Retina (tissue), 1 donor: Measurements from ENCODE around the gene ZNF597.
A peak's percentile ranks its signal among the peaks of the same experiment; 100 is the strongest.

Experiments used
- DNase-seq: peaks from one replicate; pipeline ENCODE4 v3.0.0-alpha.2; 2016

ZNF597 gene

DNA sequence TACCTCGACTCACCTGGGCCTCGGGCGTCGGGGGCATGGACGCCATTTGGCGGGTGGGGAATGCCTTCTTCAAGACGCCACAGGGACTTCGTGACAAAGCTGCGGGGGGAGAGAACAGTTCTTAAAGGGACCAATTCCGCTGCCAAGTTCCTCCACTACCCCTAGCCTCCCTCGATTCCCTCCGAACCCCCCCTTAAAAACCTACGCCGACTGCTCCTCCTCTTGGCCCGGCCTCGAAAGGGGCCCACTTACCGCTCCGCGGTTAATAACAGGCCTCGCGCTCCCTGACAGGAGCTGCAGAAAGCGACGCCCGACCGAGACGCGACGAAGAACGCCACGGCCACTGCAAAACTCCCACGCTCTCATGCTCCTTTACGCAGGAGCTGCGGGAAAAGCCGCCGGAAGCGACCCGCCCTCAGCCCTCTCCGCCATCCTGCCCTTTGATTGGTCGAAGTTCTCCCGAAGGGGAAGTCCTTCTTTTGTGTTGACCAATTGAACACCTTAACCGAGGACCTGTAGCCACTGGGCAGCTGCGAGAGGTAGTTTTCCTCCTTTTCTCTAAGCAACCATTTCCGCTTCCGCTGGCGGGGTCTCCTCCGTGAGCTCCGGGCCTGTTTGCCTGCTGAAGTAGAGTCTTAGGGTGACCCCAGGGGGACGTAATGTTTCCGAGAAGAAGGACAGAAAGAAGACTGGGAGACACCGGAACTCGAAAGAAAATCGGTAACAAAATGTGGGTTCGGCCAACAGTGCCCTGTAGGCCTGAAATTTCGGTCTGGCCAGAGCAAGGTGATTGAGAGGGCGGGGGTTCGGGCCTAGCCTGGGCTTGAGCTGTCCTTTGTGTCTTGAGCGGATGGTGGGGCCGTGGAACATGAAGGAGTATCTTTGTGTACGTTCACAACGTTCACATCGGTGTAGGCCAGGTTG, at the start of gene ZNF597, which contains the start of gene NAA60:
ZNF597 (minus strand) TSS at position 397 of the 924 bp plus-strand sequence; CDS start at position 46, 351 bp downstream.
NAA60 (plus strand) TSS at position 573 of the 924 bp plus-strand sequence. CDS start 32,548 bp downstream, outside the sequence.
- peak; percentile 79 for DNase-seq

DNA sequence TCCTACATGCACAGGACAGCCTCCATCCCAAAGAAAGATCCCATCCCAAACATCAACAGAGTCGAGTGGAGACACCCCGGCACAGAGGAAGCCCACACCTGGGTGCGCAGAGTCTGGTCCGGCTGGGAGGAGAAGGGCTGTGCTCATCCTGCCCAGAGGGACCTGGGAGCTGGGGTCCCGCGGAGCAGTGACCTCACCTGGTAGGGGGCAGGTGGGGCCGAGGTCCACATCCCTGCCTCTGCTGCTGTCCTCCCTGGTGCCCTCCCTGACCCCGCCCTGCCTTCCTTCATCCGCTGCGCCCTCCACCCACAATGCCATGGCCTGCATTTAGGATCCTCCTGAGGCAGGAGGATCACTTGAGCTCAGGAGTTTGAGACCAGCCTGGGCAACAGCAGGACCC, 49.1 kb upstream of the ZNF597 start:
- no peak for DNase-seq

DNA sequence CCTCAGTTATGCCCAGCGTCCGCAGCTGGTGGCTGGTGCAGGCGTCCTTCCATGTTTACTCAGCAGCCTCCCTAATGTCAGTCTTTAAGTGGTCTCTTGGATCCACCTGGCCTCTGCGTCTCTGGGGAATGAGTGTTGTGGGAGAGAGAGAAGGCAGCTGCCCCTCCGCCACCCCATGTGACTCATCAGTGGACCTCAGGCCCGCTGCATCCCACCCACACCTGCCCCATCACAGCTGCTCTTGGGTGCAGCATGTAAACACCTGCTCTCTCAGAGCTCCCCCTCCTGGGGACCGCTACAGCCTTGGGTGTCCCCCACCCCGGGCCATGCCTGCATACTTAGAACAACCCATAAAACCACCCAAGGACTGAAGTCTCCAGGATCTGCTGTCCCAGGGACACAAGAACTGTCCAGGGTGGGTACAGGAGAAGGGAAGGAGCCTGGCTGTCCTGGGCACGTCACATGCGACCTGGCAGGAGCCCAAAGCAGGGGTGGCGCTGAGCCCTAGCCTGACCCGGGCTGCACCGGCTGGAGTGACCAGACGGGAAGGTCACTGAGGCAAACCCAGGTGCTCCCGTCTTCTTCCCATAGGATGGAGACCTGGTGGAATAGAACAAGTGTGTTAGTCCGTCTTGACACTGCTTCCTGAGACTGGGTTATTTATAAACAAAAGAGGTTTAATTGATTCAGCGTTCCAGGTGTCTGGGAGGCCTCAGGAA, 47.8 kb upstream of the ZNF597 start:
- no peak for DNase-seq

DNA sequence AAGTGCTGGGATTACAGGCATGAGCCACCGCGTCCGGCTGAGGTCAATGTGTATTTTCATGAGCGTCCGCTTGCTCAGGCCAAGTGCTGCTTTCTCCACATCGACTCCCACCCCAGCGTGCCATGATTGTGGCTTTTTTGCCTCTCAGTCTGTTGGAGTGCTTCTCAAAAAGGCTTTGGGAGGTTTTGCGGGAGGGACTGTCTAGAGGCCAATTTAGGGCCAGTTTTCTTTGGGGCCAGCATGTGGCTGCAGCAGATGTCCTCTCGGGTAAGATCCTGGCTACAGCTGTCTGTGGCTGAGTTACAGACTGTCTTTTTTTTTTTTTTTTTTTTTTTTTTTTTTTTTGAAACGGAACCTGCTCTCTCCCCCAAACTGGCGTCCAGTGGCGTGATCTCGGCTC, 45.5 kb upstream of the ZNF597 start:
- no peak for DNase-seq

DNA sequence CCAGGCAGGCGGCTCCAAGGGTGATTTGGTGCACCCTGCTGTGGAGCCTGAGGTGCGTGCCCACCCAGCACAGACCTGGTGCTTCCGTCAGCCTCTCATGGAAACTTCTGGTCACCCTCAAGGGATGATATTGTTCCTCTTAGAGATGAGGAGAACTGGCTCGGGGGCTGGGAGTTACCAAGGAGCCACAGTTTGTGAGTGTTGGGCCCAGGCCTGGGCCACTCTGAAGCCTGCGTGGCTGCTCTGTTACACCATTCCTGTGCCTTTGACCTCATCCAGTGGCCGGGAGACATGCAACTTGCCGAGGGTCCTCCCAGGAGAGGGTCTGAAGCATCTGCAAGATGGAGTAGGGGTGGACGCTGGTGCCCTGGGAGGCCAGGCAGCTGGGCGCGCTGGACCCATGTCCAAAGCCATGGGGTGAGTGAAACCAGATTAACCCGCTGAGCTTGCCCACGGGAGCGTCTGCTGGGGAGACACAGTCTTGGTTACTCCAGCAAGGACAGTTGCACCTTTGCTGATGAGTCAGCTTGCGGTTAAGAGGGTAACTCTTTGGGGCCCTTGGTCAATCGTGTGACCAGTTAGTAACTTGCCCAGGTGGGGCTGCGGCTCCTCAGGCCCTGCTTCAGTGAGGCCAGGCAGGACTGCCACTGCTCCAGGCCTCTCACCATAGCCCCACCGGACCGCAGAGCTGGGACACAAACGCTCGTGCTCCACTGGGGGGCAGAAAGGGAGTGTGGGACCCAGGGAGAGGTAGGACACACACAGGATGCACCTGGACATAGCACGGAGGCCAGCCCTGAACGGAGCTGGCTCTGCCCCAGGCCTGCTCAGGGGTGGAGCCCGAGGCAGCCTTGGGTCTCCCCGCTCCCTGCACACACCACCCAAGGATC, 44.5 kb upstream of the ZNF597 start:
- no peak for DNase-seq

DNA sequence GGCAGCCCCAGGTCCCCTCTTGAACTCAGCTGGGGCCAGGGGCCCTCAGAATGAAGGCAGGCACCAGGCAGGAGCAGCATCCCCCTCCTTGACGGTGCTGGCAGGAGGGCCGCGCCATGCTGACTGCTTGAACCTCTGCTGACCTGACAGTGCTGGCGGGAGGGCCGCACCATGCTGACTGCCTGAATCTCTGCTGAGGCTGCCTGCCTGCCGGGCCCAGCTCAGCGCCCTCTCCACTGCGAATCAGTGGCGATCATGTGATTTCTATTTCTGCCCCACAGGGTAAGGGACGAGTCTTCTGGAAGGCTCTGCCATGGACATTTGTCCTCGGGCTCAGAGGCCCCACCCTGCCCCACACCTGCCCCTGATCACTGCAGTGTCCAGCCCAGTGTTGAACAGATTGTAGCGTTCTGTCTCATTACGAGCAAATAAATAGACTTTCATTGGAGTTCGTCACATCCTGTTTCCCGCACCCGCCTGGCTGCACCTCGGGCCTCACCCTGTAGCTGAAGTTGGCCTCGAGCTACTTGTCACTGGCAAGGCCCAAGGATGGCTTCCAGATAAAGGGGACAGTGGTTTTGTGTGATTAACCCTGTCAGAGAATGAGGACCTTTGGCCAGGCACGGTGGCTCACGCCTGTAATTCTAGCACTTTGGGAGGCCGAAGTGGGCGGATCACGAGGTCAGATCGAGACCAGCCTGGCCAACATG, 43.4 kb upstream of the ZNF597 start:
- DNase-seq = no peak

DNA sequence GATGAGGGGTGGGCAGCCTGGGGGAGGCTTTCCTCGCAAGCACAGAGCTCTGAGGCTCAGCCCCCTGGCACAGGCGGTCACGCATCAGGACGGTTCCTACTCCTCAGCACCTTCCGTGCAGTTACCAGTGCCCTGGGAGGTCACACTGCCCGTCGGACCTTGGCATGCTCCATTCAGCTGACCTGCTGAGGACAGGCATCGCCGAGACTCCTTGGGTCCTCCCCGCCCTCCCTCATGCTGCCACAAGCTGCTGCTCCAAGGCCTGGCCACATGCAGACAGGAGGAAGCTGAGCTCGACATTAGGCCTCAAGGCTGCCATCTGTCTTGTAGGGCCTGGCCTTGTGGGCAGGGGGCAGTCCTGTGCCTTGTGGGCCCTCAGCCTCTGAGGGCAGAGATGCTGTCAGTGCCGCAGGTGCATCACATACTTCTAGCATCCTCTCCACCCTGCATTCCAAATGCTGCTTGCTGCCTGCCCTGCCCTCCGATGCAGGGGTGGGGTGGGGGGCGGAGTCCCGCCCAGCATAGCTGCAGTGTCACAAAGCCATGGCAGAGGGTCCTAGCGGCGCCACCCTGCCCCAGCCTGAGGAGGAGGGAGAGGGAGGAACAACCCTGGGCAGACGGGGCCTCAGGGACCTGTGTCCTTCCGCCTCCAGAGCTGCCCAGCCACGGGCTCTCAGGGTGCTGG, 42.7 kb upstream of the ZNF597 start:
- no peak for DNase-seq

DNA sequence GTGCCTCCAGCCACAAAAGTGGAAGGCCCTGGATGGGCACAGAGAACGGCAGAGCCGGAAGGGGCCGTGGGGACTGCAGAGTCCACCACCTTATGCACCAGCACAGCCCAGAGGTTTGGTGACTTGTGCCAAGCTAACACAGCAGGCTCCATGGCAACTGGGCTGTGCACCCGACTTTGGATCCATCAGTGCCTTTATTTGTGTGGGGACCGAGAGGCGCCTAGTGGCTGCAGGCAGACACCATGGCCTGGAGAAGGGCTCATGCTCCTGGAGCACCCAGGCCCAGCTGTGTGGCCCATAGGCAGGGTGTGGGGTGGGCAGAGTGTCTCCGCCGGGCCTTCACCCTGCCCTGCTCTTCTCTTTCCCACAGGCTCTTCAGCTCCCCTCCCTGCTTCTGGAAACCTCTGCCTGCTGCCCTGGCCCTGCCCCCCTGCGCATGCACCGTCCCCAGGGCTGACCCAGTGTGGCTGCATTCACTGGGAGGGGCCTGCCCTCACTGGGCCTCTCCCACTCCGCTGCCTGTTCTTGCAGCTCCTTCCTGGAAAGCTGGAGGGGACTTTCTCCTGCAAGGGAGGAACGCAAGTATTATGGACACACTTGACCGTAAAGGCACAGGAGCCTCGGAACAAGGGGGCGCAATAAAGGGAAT, 41.9 kb upstream of the ZNF597 start:
- DNase-seq = no peak

DNA sequence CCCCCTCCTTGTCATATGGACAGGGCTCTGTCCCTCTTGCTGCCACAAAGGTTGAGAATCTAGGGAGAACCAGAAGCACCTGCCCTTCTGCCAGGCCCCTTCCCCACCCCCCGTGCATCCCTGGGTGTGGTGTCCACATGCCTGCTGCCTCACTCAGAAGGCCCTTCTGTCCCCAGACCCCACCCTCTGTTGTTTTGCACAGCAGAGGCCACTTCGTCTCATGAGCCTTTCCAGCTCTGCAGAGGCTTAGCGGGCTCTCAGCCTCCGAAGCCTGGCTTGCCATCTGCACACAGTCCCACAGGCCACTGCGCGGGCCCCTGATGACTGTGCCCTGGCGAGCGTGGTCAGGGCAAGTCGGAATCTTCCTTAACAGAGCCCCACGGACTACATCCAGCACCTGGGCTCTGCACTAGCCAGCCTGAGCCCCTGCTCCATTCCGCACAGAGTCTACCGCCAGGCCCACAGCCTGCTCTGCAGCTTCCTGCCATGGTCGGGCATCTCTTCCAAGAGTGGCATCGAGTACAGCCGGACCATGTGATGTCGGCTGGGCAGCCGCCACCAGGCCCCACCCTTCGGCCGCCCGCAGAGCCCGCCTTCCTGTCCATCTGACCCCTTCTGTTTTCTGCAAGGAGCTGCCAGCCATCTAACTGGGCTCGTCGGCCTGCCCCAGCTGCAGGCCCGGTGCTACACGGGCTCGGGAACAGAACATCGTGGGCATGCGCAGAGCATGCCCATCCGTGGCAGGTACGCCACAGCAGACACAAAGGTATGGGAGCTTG, 41.2 kb upstream of the ZNF597 start:
- no peak for DNase-seq

- DNase-seq = no peak
Measured at GRCh38 chr16:3482659-3483241, 39.4 kb upstream of the ZNF597 start.

DNA sequence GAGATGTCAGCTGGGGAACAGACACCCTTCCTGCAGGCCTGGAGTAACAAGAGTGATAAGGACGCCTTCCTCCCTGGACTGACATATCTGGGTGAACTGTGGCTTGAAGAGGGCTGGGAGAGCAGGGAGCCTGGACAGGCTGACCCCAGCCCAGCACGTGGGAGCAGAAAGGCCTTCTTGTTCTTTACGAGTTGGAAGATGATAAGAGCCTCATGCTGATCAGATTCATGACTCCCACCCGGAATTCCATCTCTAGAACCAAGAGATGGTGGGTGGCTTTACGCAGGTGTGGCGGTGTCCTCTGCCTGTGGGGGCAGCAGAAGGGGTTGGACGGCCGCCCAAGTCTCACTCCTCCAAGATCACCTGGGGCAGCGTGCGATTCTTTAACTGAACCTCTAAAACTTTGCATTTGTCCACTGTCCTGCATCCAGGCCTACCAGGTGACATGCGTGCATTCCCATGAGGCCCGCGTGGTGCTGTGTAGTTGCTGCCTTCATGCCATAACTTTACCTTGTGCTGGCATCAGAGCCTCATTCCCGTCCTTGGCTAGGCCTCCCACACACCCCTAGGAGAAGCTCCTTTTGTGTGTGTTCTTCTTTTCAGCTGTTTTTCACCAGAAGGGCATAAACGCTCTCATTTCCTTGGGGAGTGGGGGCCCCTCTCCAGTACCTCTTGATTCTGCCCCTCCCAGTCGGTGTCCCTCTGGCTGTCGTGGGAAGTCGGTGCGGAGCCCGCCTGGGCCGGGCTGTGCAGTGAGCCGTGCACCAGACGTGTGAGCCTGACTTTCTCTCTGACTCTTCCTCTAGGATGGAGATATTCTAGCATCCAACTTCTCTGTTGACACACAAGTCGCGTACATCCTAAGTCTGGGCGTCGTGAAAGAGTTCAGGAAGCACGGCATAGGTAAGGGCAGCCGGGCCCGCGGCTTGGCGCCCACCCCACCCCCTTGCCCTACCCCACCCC, 38.7 kb upstream of the ZNF597 start:
- no peak for DNase-seq

- DNase-seq = no peak
Measured at GRCh38 chr16:3480901-3481695, 37.8 kb upstream of the ZNF597 start.

- no peak for DNase-seq
Measured at GRCh38 chr16:3479654-3480216, 36.4 kb upstream of the ZNF597 start.

DNA sequence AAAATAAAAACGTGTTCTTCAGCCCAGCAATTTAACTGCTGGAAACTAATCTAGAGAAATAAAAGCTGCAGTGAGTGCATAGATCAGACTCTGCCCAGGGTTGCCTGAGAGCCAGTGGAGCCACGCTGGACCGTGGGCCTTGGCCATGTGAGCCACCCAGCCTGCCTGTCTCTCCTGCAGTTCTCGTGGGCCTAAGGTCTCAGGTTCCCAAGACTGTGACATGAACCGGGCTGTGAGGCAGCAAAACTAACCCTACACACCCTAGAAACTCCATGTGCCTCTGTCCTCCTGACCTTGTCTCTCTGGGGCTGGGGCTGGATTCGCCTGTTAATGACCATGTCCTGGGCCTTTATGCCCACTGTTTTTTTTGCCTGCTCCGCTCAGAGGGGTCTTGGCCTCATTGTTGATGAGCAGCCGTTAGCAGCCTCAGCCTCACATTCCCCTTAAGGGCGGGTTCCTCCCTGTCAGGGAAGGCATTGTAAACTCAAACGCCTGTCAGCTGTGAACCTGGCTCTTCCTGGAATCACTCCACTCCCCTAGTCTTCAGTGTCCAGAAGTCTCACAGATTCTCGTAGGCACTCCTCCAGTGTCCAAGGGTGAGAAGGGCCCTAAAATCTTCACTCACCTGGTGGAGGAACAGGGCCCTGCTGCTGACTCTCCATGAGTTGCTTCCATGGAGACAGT, 35.1 kb upstream of the ZNF597 start:
- DNase-seq = no peak

- DNase-seq = no peak
Measured at GRCh38 chr16:3476409-3476808, 33.1 kb upstream of the ZNF597 start.

- DNase-seq = no peak
Measured at GRCh38 chr16:3475604-3476375, 32.5 kb upstream of the ZNF597 start.
